ENCODE results near the gene BMPR1B. TPM values are rescaled to one million over a fixed set of nuclear protein-coding genes. Genes with fewer than 3 reads are reported as not detected.

The BMPR1B gene
- total and polyA plus RNA-seq, 2 of the 8 experiments (the other 6 are each of a cell fraction or from before 2014, with no cell fraction given) = 0.14 to 1.1 TPM

DNA sequence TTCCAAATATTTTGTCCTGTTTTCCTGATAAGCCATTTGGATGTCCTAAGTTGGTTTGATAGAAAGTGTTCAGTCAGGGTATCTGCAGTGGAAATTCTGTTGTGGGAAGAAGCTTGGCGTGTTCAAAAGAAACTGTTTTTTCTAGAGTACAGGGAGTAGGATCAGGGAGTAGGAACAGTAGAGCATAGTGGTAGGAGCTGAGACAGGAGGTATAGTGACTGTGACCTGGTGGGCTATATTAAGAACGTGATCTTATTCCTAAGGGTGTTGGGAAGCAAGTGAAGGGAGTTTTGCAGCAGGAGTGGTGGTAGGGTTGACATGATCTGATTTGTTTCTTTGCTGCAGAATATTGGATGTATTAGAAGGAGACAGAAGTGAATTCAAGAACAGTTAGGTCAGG, 348.2 kb downstream of the BMPR1B start (continued):
- no peak for TF ChIP-seq KDM1A (IDR thresholded peaks at IDR 0.05; ENCODE audit: borderline replicate concordance, low read length)
- no peak for TF ChIP-seq CREB1 (IDR thresholded peaks at IDR 0.05)
- TF ChIP-seq TBP (IDR thresholded peaks at IDR 0.05; ENCODE audit: low read depth, low read length) = no peak
- TF ChIP-seq CHD2 (IDR thresholded peaks at IDR 0.05; ENCODE audit: low read length) = no peak

Data from H1 (cell line).